ENCODE measurements around the gene WDR43.

GRCh38 chr2:28901202-28901601 is 6.7 kb downstream of the WDR43 start:
- no peak for TF ChIP-seq HMGXB4 (CRISPR knock-in tag; IDR thresholded peaks at IDR 0.05)
- no peak for TF ChIP-seq SP1 (CRISPR knock-in tag; conservative IDR thresholded peaks at IDR 0.05)
- TF ChIP-seq, protein P1, sequence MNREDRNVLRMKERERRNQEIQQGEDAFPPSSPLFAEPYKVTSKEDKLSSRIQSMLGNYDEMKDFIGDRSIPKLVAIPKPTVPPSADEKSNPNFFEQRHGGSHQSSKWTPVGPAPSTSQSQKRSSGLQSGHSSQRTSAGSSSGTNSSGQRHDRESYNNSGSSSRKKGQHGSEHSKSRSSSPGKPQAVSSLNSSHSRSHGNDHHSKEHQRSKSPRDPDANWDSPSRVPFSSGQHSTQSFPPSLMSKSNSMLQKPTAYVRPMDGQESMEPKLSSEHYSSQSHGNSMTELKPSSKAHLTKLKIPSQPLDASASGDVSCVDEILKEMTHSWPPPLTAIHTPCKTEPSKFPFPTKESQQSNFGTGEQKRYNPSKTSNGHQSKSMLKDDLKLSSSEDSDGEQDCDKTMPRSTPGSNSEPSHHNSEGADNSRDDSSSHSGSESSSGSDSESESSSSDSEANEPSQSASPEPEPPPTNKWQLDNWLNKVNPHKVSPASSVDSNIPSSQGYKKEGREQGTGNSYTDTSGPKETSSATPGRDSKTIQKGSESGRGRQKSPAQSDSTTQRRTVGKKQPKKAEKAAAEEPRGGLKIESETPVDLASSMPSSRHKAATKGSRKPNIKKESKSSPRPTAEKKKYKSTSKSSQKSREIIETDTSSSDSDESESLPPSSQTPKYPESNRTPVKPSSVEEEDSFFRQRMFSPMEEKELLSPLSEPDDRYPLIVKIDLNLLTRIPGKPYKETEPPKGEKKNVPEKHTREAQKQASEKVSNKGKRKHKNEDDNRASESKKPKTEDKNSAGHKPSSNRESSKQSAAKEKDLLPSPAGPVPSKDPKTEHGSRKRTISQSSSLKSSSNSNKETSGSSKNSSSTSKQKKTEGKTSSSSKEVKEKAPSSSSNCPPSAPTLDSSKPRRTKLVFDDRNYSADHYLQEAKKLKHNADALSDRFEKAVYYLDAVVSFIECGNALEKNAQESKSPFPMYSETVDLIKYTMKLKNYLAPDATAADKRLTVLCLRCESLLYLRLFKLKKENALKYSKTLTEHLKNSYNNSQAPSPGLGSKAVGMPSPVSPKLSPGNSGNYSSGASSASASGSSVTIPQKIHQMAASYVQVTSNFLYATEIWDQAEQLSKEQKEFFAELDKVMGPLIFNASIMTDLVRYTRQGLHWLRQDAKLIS (CRISPR knock-in tag; IDR thresholded peaks at IDR 0.05; ENCODE audit: borderline replicate concordance): no peak
- TF ChIP-seq, protein P2, sequence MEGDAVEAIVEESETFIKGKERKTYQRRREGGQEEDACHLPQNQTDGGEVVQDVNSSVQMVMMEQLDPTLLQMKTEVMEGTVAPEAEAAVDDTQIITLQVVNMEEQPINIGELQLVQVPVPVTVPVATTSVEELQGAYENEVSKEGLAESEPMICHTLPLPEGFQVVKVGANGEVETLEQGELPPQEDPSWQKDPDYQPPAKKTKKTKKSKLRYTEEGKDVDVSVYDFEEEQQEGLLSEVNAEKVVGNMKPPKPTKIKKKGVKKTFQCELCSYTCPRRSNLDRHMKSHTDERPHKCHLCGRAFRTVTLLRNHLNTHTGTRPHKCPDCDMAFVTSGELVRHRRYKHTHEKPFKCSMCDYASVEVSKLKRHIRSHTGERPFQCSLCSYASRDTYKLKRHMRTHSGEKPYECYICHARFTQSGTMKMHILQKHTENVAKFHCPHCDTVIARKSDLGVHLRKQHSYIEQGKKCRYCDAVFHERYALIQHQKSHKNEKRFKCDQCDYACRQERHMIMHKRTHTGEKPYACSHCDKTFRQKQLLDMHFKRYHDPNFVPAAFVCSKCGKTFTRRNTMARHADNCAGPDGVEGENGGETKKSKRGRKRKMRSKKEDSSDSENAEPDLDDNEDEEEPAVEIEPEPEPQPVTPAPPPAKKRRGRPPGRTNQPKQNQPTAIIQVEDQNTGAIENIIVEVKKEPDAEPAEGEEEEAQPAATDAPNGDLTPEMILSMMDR (IDR thresholded peaks at IDR 0.05): no peak
- no peak for TF ChIP-seq STAT6 (CRISPR knock-in tag; conservative IDR thresholded peaks at IDR 0.05; ENCODE audit: low read depth)

Data from WTC11 (cell line).